NAMALWA (cell line): ENCODE results near the gene FBXO39.
"Not testable (repeated sequence)": the region's sequence is repeated elsewhere in the genome, so short reads cannot be mapped to it uniquely, and the experiment has no call there.

Experiments used
- DNase-seq: peaks from one replicate; pipeline ENCODE4 v3.0.0-alpha.2; 2015; ENCODE audit warnings: low spot score

Gene FBXO39

DNA sequence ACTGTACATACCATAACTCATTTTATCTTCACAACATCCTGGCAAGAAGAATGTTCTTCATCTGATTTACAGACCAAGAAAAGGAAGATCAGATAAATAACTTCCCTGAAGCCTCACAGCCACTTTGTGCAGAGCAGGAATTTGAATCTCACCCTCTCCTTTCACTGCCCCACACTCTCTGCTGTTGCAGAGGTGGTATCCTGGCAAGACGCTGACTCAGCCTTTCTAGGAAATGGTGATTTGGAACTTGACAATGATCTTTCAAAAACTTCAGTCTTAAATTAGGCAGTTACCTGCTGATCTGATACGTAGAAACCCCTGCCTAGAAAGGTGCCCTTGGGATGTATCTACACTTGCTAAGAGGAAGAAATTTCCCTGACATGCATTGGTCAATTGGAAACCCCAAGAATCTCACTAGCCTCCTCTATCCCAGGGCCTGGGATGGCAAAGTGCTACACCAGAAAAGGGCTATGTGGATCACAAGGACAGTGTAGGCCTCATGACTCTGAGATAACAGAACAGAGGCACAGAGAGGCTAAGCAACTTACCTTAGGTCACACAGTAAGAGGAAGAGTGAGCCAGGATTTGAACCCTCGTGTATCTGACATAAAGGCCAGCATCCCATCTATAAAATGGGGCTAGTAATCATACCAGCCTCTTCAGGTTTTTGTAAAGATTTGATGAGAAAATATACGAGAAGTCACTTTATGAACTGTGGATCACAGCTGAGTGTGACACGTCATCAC, 17.9 kb downstream of the FBXO39 start:
- no peak for DNase-seq

DNA sequence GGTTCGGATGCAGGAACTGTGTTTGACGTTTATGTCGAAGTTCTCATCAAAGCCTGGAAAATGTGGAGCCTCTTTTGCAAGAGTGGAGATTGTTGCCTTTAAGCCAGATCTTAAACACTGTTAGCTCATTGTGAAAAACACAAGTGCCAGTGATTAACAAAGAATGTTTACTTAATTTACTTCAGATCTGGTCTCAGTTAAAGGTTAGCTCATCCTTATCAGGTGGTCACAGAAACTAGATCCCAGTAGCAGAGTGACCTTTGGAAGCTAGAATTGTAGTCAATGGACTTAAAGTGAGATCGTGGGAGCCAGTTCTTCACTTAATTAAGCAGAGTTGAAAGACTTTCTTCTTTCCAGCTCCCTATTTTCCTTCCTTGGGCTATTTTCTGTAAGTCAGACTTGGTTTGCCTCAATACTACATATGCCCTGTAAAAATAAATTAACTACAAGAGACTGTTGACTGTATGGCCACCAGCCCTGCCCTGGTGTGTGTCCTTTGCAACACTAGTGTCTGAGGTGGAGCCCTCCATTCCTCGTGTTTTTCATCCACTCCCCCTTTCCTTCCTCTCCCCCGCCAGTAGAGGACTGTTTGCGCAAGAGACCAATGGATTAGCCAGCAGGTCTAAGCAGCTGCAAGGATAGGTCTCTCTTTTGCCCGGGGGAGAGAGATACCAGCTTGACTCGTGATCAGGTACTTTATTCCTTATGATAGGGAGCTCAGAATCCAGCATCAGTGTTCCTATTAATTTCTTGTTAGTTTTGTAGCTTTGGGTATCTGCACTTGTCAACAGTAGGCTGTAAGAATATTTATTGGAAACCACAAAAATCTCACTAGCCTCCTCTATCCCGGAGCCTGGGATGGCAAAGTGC, 20.2 kb downstream of the FBXO39 start:
- DNase-seq = no peak

DNA sequence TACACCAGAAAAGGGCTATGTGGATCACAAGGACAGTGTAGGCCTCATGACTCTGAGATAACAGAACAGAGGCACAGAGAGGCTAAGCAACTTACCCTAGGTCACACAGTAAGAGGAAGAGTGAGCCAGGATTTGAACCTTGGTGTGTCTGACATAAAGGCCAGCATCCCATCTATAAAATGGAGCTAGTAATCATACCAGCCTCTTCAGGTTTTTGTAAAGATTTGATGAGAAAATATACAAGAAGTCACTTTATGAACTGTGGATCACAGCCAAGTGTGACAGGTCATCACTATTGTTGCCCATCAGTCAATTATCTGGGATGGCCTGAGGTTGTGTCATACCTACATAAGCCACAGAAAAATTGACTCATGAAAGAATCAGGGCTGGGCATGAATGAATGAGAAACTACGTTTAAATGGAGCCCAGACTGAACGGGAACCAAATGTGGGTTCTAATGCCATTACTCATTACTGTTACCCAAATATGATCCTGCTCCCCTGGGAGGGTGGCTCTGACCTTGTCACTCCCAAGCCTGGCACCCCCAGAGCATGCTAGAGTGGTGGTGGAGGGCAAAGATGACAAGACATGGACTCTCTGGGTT, 21.0 kb downstream of the FBXO39 start:
- DNase-seq = no peak

DNA sequence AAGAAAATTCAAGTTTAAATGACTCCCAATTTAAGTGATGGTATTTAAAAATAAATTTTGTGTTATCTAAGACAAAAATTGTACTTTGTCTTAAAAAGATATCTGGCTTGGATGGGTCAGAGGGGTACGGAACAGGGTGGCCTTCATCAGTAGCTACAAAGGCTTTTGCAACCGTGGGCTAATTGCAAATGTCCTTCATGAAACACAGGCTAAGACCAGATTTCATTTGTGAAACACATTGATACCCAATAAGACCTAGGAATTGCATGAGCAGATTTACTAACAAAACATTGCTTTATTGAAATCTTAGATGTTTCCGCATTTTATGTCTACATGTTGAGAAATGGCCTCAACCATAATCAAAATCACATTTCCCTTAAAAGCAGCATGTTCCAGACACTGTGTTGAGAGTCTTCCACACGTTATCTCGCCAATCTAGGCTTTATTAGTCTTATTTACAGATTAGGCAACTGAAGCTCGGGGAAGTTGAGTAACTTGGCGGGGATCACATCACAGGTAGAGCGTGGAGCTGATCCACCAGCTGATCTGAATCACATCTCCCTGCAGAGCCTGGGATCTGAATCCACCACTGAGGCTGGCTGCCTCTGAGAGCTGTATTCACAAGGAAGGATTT, 21.8 kb downstream of the FBXO39 start:
- DNase-seq = no peak

DNA sequence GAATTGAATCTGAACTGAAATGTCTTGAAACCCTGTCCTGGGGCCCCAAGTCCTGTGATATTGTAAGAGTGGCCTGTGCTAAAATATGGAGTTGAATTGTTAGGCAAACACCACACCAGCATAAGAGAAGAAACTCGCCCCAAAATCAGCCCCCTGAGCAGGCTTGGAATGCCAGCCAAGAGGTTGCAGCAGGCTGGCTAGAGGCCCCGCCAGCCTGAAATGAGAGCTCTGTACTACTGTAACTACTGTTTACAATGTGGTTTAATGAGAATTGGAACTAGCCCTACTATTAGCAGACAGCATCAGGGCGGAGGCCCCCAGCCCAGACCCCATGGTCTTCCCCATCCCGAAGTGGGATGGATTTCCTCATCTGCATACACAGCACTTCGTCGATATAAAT, 23.7 kb downstream of the FBXO39 start:
- DNase-seq = no peak

DNA sequence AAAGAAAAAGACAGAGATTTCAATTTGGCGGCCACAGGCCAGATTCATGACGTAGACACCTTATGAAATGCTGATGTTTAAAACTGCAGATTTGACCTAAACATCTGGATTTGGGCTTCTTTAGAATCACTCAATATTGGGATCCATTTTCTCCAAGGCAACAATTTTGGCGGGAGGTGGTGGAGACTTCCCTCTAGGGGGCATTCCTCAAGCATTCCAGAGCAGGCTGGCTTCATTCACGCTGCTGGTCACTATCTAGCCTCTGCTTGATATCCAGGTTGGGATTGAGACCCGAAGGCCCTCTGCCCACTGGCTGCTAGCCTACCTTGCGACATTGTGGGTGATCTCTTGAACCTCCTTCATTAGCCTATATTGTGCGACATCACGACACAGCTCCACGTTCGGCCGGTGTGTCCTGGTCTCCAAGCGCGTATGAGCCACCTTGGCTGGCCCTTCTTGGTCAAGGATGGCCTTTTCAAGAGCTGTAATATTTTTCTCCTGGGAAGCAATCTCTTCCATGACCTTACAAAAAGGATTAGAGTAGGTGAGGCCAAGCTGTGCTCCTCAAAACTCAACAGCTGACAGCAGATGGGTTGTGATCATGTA, 24.5 kb downstream of the FBXO39 start:
- DNase-seq = no peak

DNA sequence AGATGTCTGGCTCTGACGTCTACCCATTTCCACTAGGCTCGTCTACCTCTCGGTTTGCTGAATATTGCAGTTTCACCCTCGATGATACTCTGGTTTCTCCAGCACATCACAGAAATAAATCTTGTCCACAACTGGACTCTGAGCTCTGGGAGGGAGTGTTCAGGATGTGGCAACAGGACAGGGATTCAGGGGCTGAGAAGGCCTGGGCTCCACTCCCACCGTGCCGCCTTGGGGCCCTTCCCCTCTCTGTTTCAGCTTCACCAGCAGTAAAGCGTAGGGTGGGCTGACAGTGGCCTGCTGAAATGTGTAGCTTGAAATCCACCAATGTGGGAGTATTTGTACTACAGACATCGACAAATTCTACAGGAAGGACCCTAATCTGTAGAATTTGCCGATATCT, 35.5 kb downstream of the FBXO39 start:
- DNase-seq = no peak

DNA sequence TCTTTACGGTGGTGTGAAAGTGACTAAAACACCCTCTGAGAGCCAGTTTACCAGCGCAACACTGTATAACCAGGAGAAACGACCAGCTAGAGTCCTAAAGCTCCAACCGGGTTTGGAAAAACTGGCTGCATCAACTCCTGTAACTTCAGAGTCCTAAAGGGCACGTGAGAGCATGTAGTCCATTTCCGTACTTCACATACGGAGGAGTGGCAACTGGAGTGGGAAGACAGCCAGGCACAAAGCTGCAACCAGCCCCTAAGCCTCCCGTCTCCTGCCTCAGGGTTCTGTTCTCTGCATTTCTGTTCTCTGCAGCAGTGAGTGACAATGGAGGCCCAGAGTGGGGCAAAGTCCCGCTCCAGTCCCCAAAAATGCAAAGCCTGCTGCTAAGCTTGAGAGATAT, 36.3 kb downstream of the FBXO39 start:
- DNase-seq = no peak

DNA sequence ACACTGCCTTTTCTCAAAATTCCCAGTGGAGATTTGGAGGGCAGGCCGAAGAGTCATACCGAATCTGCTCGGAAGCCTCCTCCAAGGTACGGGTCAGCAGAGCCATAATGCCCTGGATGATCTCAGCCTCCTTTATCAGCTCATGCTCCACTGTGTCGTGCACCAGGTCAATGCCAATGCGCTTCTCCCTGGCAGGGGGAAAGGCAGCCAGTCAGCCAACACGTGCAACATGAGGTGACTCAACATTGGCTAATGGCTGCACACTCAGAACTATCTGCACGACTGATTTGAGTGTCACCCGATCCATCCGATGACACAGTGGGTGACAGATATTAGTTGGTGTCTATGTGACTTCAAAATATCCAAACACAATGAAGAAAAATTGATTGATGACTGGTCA, 39.8 kb downstream of the FBXO39 start:
- no peak for DNase-seq

DNA sequence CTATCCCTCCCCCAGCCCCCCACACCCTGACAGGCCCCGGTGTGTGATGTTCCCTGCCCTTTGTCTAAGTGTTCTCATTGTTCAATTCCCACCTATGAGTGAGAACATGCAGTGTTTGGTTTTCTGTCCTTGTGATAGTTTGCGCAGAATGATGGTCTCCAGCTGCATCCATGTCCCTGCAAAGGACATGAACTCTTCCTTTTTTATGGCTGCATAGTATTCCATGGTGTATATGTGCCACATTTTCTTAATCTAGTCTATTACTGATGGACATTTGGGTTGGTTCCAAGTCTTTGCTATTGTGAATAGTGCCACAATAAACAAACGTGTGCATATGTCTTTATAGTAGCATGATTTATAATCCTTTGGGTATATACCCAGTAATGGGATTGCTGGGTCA, 40.4 kb downstream of the FBXO39 start:
- DNase-seq = not testable (repeated sequence)

DNA sequence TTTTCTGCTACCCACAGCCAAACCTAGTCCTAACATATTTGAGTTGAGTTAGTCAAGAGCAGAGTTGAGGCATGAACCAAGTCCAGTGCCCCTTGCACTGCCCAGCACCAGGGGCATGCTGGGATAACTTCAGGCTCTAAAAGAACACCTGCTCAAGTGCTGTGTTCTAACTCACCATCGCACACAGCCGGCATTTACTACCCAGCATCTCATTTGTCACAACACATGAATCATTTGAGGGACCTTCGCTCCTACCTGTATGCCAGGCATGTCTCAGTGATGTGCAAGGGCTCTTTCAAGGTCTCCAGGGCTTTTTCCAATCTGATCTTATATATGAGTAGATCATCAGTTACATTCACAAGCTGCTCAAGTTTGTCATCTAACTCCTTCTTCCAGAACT, 42.9 kb downstream of the FBXO39 start:
- DNase-seq = no peak

DNA sequence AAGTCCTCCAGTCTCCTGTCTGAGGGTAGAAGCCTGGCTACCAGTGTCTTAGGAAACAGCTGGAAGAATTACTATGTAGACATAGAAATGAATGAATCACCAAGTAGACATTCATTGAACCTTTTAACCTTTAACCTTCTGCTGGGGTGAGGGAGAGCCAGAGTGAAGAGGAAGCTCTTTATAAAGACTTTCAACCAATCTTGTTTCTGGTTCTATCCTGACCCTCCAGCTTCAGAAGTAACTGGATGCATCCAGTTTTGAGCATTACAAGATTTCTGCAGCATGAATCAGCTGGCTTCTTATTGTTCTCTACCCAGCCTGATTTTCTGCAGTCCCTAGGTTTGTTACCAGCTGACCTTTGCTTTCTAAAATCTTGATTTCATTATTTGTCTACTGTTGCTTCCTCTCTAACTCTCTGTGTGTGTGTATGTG, 47.0 kb downstream of the FBXO39 start:
- DNase-seq = no peak

DNA sequence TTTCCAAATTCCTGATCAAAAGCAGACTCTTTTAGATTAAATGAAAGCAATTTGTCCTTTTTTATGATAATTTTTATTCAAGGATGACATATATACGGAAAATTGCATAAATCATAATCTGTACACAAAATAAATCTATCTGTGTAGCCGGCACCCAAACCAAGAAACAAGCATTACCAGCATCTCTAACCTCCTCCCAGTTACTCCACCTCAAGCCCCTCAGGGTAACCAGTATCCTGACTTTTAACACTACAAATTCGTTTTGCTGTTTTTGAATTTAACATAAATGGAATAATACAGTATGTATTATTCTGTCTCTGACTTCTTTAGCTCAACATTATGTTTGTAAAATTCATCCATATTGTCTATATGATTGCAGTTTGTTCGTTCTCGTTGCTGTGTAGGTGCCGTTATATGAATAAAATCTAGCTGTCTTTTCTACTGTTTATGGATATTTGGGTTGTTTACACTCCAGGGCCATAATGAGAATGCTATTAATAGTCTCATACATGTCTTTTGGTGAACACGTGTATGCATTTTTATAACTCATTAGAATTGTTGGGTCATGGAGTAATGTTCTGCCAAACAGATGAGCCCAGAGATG, 54.5 kb downstream of the FBXO39 start:
- no peak for DNase-seq

DNA sequence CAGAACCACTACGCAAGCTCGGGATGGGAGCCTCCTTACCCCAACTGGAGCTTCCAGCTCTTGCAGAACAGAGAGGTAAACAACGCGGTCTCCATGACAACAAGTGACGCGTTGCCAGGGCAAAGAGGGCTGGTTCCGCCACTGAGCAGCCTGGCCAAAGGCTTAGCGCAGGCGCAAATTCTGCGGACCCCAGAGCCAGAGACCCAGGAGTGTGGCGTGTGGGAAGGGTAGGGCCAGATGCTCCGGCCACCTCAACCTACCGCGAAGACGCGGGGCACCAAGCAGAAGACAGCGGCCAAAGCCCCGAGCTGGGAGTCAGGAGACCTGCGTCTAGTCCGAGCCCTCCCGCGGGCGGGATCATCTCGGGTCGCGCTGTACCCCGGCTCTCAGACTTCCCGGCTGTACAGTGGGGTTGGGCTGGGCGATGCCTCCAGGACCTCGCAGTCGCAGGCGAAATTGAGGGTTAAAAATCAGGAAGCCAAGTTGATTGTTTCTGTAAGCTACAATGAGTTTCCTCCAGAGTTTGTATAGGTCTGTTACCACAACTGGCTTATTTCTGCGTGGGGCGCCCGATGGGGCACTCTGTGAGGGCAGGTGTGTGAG, 55.7 kb downstream of the FBXO39 start, which contains the start of gene TEKT1:
TSS of gene TEKT1 (minus strand) at position 69 of the 603 bp plus-strand sequence. CDS start 1,353 bp downstream, outside the sequence.
- no peak for DNase-seq
